Measurements from ENCODE around the gene NDFIP2. TPM values are rescaled to one million over a fixed set of nuclear protein-coding genes. Genes with fewer than 3 reads are reported as not detected.

NDFIP2 gene
- total and polyA plus RNA-seq, 5 donors from 2014 or later = 2.9 to 5.4 (median 4.7) TPM

Other genes starting within 250 kb of the NDFIP2 start
- 86.4 TPM for gene RBM26, start 74.9 kb upstream of the NDFIP2 start, total RNA-seq
- 10 to 100 TPM; 10.6 to 17.6 (median 14.3) TPM for gene RBM26, start 74.9 kb upstream of the NDFIP2 start, polyA plus RNA-seq